PC-3 (cell line): ENCODE results near the gene GRK1.

Source experiments
- CTCF ChIP-seq: fragments of 300-600 bp; sonication (generic); conservative IDR thresholded peaks from 2 replicates; pipeline ENCODE4 v1.5.1; 2017; ENCODE audit warnings: antibody characterized with exemption, low read depth, mild to moderate bottlenecking, low read length
- EZH2 ChIP-seq: fragments of 300-600 bp; sonication (generic); IDR thresholded peaks from one replicate; pipeline ENCODE4 v1.6.1; 2017; ENCODE audit warnings: antibody characterized with exemption, mild to moderate bottlenecking, low read length; ENCODE audit not compliant: unreplicated experiment
- EZH2phosphoT487 ChIP-seq: fragments of 300-600 bp; sonication (generic); IDR thresholded peaks from 2 replicates; pipeline ENCODE4 v1.6.1; 2018; ENCODE audit warnings: mild to moderate bottlenecking, antibody characterized with exemption, low read length, borderline replicate concordance

- no peak for TF ChIP-seq CTCF
- TF ChIP-seq EZH2phosphoT487 = no peak
- no peak for TF ChIP-seq EZH2
Measured at GRCh38 chr13:113630804-113631203, 36.2 kb upstream of the GRK1 start.
